Neural cell (in vitro differentiated cells): ENCODE data around the gene FCHO2. TPM values are rescaled to one million over a fixed set of nuclear protein-coding genes. Genes with fewer than 3 reads are reported as not detected.

Experiments used
- H2AFZ ChIP-seq: fragments of 200-600, 300-800 bp; sonication (generic), shearing (Covaris generic); 2 replicates; pipeline ENCODE4 v1.6.0; 2014; ENCODE audit warnings: low read depth, mild to moderate bottlenecking, antibody characterized with exemption, low read length, moderate library complexity
- H3F3A ChIP-seq: fragments of 200-600 bp; shearing (Covaris generic); 2 replicates; pipeline ENCODE4 v1.6.1; 2016; ENCODE audit warnings: mild to moderate bottlenecking, moderate library complexity, mixed read lengths, antibody characterized with exemption, low read length; ENCODE audit not compliant: insufficient read depth, poor library complexity, severe bottlenecking
- H3K27ac ChIP-seq: fragments of 200-600, 300-800 bp; sonication (generic), shearing (Covaris generic); 2 replicates; pipeline ENCODE4 v1.5.1; 2014; ENCODE audit warnings: mild to moderate bottlenecking, low read length, moderate library complexity
- H3K27me3 ChIP-seq: fragments of 300-800, 200-600 bp; sonication (generic), shearing (Covaris generic); 2 replicates; pipeline ENCODE4 v1.6.0; 2014; ENCODE audit warnings: mild to moderate bottlenecking, low read depth, low read length, moderate library complexity; ENCODE audit not compliant: insufficient read depth
- H3K36me3 ChIP-seq: fragments of 300-800, 200-600 bp; sonication (generic), shearing (Covaris generic); 2 replicates; pipeline ENCODE4 v1.5.1; 2014; ENCODE audit warnings: mild to moderate bottlenecking, antibody characterized with exemption, low read length, moderate library complexity; ENCODE audit not compliant: insufficient read depth
- H3K4me2 ChIP-seq: fragments of 300-800, 200-600 bp; sonication (generic), shearing (Covaris generic); 2 replicates; pipeline ENCODE4 v1.6.0; 2014; ENCODE audit warnings: mild to moderate bottlenecking, low read length
- H3K4me3 ChIP-seq: fragments of 300-800, 200-600 bp; sonication (generic), shearing (Covaris generic); 2 replicates; pipeline ENCODE4 v1.5.1; 2014; ENCODE audit warnings: mild to moderate bottlenecking, low read length, moderate library complexity
- H3K79me2 ChIP-seq: fragments of 200-600 bp; shearing (Covaris generic); replicated peaks from 2 replicates; pipeline ENCODE4 v1.6.0; 2014; ENCODE audit warnings: mild to moderate bottlenecking, low read length, moderate library complexity; ENCODE audit not compliant: insufficient read depth
- H3K9ac ChIP-seq: fragments of 300-800, 200-600 bp; sonication (generic), shearing (Covaris generic); 2 replicates; pipeline ENCODE4 v1.6.1; 2016; ENCODE audit warnings: mild to moderate bottlenecking, low read length, mixed read lengths
- H3K9me2 ChIP-seq: fragments of 200-600 bp; shearing (Covaris generic); 2 replicates; pipeline ENCODE4 v1.6.1; 2016; ENCODE audit warnings: mild to moderate bottlenecking, low read length, mixed read lengths; ENCODE audit not compliant: insufficient read depth
- H3K9me3 ChIP-seq: fragments of 200-600, 300-800 bp; sonication (generic), shearing (Covaris generic); 2 replicates; pipeline ENCODE4 v1.6.1; 2016; ENCODE audit warnings: mild to moderate bottlenecking, mixed run types, low read length, moderate library complexity, mixed read lengths
- H4K20me1 ChIP-seq: fragments of 200-600 bp; shearing (Covaris generic); 2 replicates; pipeline ENCODE4 v1.6.1; 2016; ENCODE audit warnings: mild to moderate bottlenecking, mixed run types; ENCODE audit not compliant: insufficient read depth
- CTCF ChIP-seq: fragments of 450-650 bp; IDR thresholded peaks from 2 replicates; pipeline ENCODE4 v1.5.1; 2014; ENCODE audit warnings: antibody characterized with exemption, mild to moderate bottlenecking, moderate library complexity; ENCODE audit not compliant: poor library complexity, severe bottlenecking
- EP300 ChIP-seq: fragments of 450-650 bp; conservative IDR thresholded peaks from 2 replicates; pipeline ENCODE4 v1.6.1; 2014; ENCODE audit warnings: antibody characterized with exemption, mild to moderate bottlenecking, moderate library complexity; ENCODE audit not compliant: poor library complexity, severe bottlenecking
- EZH2 ChIP-seq: fragments of 200-600, 300-800 bp; shearing (Covaris generic), sonication (generic); IDR thresholded peaks from 2 replicates; pipeline ENCODE4 v1.6.1; 2014; ENCODE audit warnings: antibody characterized with exemption, low read length, borderline replicate concordance, mild to moderate bottlenecking; ENCODE audit not compliant: insufficient read depth, poor library complexity, severe bottlenecking
- MXI1 ChIP-seq: fragments of 450-650 bp; conservative IDR thresholded peaks from 2 replicates; pipeline ENCODE4 v1.6.1; 2014; ENCODE audit warnings: antibody characterized with exemption, mild to moderate bottlenecking; ENCODE audit not compliant: poor library complexity, severe bottlenecking
- POLR2AphosphoS5 ChIP-seq: IDR thresholded peaks from 2 replicates; pipeline ENCODE4 v1.6.1; 2012
- RAD21 ChIP-seq: fragments of 450-650 bp; conservative IDR thresholded peaks from 2 replicates; pipeline ENCODE4 v1.6.1; 2014; ENCODE audit warnings: antibody characterized with exemption, mild to moderate bottlenecking, moderate library complexity
- SMC3 ChIP-seq: fragments of 450-650 bp; conservative IDR thresholded peaks from 2 replicates; pipeline ENCODE4 v1.6.1; 2014; ENCODE audit warnings: antibody characterized with exemption, mild to moderate bottlenecking, moderate library complexity; ENCODE audit not compliant: poor library complexity
- TAF1 ChIP-seq: IDR thresholded peaks from 2 replicates; pipeline ENCODE4 v1.6.1; 2012; ENCODE audit warnings: low read depth
- polyA plus RNA-seq: library from polyadenylated mRNA; depleted of rRNA; stranded (reverse); fragments of >200 nt; gene quantifications from 2 replicates; pipeline ENCODE4 v1.2.3, GENCODE V29; 2014
- TF ChIP-seq, protein P1 (sequence below): IDR thresholded peaks from 2 replicates; pipeline ENCODE4 v1.6.1; 2012; ENCODE audit warnings: borderline replicate concordance

FCHO2 gene
- polyA plus RNA-seq, 1 donor from 2014 or later = 24.3 TPM

GRCh38 chr5:73027361-73027760 lies 71.5 kb downstream of the FCHO2 start:
- H3K4me3 ChIP-seq = no peak overlapping the region
- H3K27ac ChIP-seq = no peak overlapping the region
- no peak overlapping the region for H2AFZ ChIP-seq
- no peaks in the 10 kb centered on the region for H3K27me3 ChIP-seq
- H3K79me2 ChIP-seq = no peaks in the 10 kb centered on the region
- H3K4me2 ChIP-seq = no peak overlapping the region
- H3K9me3 ChIP-seq = no peaks in the 10 kb centered on the region
- no peak for TF ChIP-seq MXI1
- TF ChIP-seq EP300 = no peak
- TF ChIP-seq EZH2 = no peak
- TF ChIP-seq CTCF = no peak
- no peak for TF ChIP-seq RAD21
- TF ChIP-seq TAF1 = no peak
- no peak for TF ChIP-seq SMC3
- TF ChIP-seq POLR2AphosphoS5 = no peak
- no peaks in the 10 kb centered on the region for H4K20me1 ChIP-seq
- no peaks in the 10 kb centered on the region for H3F3A ChIP-seq
- H3K9me2 ChIP-seq = no peaks in the 10 kb centered on the region
- no peak overlapping the region for H3K9ac ChIP-seq
- no peaks in the 10 kb centered on the region for H3K36me3 ChIP-seq

DNA sequence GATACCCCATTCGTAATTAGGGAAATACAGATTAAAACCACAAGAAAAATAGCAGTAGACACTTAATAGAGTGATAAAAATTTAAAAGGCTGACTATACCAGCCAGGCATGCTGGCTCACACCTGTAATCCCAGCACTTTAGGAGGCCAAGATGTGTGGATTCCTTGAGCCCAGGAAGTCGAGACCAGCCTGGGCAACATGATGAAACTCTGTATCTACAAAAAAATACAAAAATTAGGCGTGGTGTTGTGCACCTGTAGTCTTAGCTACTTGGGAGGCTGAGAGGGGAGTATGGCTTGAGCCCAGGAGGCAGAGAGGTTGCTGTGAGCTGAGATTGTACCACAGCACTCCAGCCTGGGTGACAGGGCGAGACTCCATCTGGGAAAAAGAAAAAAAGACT lies 72.0 kb downstream of the FCHO2 start:
- Histone ChIP-seq H3K4me2 (no peak overlapping the region), H3K79me2 (no peaks in the 10 kb centered on the region), H4K20me1 (no peaks in the 10 kb centered on the region), H3K4me3 (no peak overlapping the region), H3K27ac (no peak overlapping the region), H3K27me3 (no peaks in the 10 kb centered on the region), H3K9me2 (no peaks in the 10 kb centered on the region), H3K9me3 (no peaks in the 10 kb centered on the region), H2AFZ (no peak overlapping the region), H3F3A (no peaks in the 10 kb centered on the region), H3K36me3 (no peaks in the 10 kb centered on the region), H3K9ac (no peak overlapping the region)
- TF ChIP-seq EZH2 (no peak), TAF1 (no peak), SMC3 (no peak), CTCF (no peak), RAD21 (no peak)

GRCh38 chr5:73028991-73029595 lies 73.3 kb downstream of the FCHO2 start:
- H3K27ac ChIP-seq = no peak overlapping the region
- TF ChIP-seq MXI1 = no peak
- no peak for TF ChIP-seq EZH2
- TF ChIP-seq TAF1 = no peak
- no peak for TF ChIP-seq SMC3
- TF ChIP-seq, protein P1, sequence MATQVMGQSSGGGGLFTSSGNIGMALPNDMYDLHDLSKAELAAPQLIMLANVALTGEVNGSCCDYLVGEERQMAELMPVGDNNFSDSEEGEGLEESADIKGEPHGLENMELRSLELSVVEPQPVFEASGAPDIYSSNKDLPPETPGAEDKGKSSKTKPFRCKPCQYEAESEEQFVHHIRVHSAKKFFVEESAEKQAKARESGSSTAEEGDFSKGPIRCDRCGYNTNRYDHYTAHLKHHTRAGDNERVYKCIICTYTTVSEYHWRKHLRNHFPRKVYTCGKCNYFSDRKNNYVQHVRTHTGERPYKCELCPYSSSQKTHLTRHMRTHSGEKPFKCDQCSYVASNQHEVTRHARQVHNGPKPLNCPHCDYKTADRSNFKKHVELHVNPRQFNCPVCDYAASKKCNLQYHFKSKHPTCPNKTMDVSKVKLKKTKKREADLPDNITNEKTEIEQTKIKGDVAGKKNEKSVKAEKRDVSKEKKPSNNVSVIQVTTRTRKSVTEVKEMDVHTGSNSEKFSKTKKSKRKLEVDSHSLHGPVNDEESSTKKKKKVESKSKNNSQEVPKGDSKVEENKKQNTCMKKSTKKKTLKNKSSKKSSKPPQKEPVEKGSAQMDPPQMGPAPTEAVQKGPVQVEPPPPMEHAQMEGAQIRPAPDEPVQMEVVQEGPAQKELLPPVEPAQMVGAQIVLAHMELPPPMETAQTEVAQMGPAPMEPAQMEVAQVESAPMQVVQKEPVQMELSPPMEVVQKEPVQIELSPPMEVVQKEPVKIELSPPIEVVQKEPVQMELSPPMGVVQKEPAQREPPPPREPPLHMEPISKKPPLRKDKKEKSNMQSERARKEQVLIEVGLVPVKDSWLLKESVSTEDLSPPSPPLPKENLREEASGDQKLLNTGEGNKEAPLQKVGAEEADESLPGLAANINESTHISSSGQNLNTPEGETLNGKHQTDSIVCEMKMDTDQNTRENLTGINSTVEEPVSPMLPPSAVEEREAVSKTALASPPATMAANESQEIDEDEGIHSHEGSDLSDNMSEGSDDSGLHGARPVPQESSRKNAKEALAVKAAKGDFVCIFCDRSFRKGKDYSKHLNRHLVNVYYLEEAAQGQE = no peak
- TF ChIP-seq EP300 = no peak
- TF ChIP-seq POLR2AphosphoS5 = no peak
- TF ChIP-seq RAD21 = no peak
- TF ChIP-seq CTCF = no peak
- no peaks in the 10 kb centered on the region for H3K36me3 ChIP-seq

More at GRCh38 chr5:73028991-73029595, 73.3 kb downstream of the FCHO2 start:
- Histone ChIP-seq H3K9me3 (no peaks in the 10 kb centered on the region), H3K79me2 (no peaks in the 10 kb centered on the region), H3K9ac (no peak overlapping the region), H3K27me3 (no peaks in the 10 kb centered on the region), H4K20me1 (no peaks in the 10 kb centered on the region), H3K4me3 (no peak overlapping the region), H2AFZ (no peak overlapping the region), H3K4me2 (no peak overlapping the region), H3F3A (no peaks in the 10 kb centered on the region), H3K9me2 (no peaks in the 10 kb centered on the region)
